Measurements from ENCODE around the gene AKAP6. TPM values are rescaled to one million over a fixed set of nuclear protein-coding genes. Genes with fewer than 3 reads are reported as not detected.
"Not testable (repeated sequence)": the region's sequence is repeated elsewhere in the genome, so short reads cannot be mapped to it uniquely, and the experiment has no call there.

Gene AKAP6
- total RNA-seq, 1 donor from 2014 or later, result 7.7 TPM

GRCh38 chr14:32457213-32457920 is 128.3 kb downstream of the AKAP6 start:
- H3K9me3 ChIP-seq, result no peaks in the 10 kb centered on the region
- TF ChIP-seq CTCF (IDR thresholded peaks at IDR 0.05), result no peak
- no peak overlapping the region for H3K27ac ChIP-seq
- intact Hi-C loops (cut with DNase I), result no loop called here
- H3K4me1 ChIP-seq, result no peaks in the 10 kb centered on the region
- no peak overlapping the region for H3K4me3 ChIP-seq
- no peaks in the 10 kb centered on the region for H3K27me3 ChIP-seq
- DNase-seq (no peak), ATAC-seq (peak; percentile 34)
- no peaks in the 10 kb centered on the region for H3K36me3 ChIP-seq

DNA sequence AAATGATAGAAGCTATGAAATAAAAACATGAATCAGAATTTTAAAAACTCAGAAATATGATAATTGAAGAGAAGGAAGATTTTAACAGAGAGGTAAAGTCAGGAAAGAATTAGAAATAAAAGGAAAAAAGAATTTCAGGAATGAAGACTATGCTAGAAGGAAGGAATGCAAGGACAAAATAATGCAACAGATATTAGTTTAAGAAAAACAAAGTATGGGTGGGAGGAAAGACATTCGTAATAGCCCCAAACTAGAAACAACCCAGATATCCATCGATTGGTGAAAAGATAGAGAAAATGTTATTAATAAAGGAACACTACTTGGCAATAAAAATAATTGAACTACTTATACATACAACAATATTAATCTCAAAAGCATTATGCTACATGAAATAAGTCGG is 129.6 kb downstream of the AKAP6 start:
- Histone ChIP-seq H3K36me3 (no peaks in the 10 kb centered on the region), H3K4me3 (no peak overlapping the region), H3K4me1 (no peaks in the 10 kb centered on the region), H3K9me3 (no peaks in the 10 kb centered on the region), H3K27me3 (no peaks in the 10 kb centered on the region), H3K27ac (no peak overlapping the region)
- TF ChIP-seq CTCF (IDR thresholded peaks at IDR 0.05), result no peak
- ATAC-seq (no peak), DNase-seq (no peak)
- intact Hi-C loops (cut with DNase I), result no loop called here

GRCh38 chr14:32460267-32460666 is 131.2 kb downstream of the AKAP6 start:
- Histone ChIP-seq H3K4me3 (no peak overlapping the region), H3K4me1 (no peaks in the 10 kb centered on the region), H3K9me3 (no peaks in the 10 kb centered on the region), H3K27me3 (no peaks in the 10 kb centered on the region), H3K36me3 (no peaks in the 10 kb centered on the region), H3K27ac (no peak overlapping the region)
- DNase-seq, result no peak
- intact Hi-C loops (cut with DNase I), result no loop called here
- no peak for ATAC-seq
- TF ChIP-seq CTCF (IDR thresholded peaks at IDR 0.05), result no peak

DNA sequence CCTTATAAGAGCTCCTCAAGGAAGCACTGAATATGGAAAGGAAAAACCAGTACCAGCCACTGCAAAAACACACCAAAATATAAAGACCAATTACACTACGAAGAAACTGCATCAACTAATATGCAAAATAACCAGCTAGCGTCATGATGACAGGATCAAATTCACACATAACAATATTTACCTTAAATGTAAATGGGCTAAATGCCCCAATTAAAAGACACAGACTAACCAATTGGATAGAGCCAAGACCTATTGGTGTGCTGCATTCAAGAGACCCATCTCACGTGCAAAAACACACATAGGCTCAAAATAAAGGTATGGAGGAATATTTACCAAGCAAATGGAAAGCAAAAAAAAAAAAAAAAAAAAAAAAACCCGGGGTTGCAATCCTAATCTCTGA is 133.5 kb downstream of the AKAP6 start:
- ATAC-seq; DNase-seq; intact Hi-C loops (cut with DNase I); H3K4me3 ChIP-seq; H3K27me3 ChIP-seq; H3K9me3 ChIP-seq; H3K27ac ChIP-seq; H3K4me1 ChIP-seq; H3K36me3 ChIP-seq: not testable (repeated sequence)

GRCh38 chr14:32468955-32469354 is 139.9 kb downstream of the AKAP6 start:
- intact Hi-C loops (cut with DNase I), result no loop called here

More at GRCh38 chr14:32468955-32469354, 139.9 kb downstream of the AKAP6 start:
- H3K36me3 ChIP-seq, result no peaks in the 10 kb centered on the region
- DNase-seq, result no peak
- no peak for TF ChIP-seq CTCF (IDR thresholded peaks at IDR 0.05)
- H3K9me3 ChIP-seq, result no peaks in the 10 kb centered on the region
- peak; percentile 52 for ATAC-seq
- no peaks in the 10 kb centered on the region for H3K4me1 ChIP-seq
- no peak overlapping the region for H3K4me3 ChIP-seq
- H3K27ac ChIP-seq, result no peak overlapping the region
- H3K27me3 ChIP-seq, result no peaks in the 10 kb centered on the region
